ENCODE data around the gene FBN3.

- TF ChIP-seq CTCF (IDR thresholded peaks at IDR 0.05) (no peak), POLR2AphosphoS5 (IDR thresholded peaks at IDR 0.05) (no peak), EP300 (IDR thresholded peaks at IDR 0.05) (no peak)
Measured at GRCh38 chr19:8044018-8044417, 105.4 kb downstream of the FBN3 start.

All from stomach (tissue), 4 donors.